ENCODE results near the gene MAPK9.

Gene MAPK9

DNA sequence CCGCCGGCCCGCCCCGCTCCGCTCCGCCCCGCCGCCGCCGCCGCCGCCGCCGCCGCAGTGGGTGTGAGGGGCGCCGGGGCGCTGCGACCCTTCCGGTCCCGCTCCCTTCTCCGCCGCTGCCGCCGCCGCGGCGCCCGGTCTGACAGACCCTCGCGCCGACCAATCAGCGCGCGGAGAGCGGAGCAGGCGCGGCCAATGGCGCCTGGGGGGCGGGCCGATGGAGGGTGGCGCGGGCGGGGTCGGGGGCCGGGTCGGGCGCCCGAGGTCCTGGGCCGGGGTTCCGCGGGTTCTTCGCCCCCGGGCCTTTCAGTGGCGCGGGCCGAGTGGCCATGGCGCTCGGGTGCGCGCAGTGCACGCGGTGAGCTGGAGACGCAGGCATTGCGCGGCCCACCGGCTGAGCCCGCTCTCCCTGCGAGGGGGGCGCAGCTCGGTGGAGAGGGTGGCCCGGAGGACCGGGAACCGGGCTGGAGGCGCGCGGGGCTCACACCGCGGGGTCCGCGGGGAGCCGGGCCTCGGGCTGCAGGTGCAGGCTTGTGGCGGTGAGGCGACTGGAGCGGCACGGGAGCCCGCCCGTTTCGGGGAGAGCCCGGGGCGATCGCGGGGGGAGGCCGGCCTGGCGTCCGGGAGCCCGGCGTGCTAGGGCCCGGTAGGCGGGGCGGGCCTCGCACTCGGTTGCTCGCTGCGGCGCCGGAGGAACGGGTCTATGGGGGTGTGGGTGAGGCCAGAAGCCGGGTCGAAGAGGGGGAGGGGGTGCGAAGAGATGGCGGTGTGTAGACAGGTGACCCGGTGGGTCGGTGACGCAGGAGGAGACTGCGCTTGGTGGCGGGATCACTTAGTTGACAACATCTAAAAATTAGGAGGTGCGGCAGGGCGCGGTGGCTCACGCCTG is at the start of gene MAPK9:
Gene MAPK9 (minus strand): TSS at position 141 of the 889 bp plus-strand sequence. CDS start 11,522 bp downstream, outside the sequence.
- no peak for TF ChIP-seq POLR2A (IDR thresholded peaks at IDR 0.05; ENCODE audit: low read length)
- TF ChIP-seq GATA1 (IDR thresholded peaks at IDR 0.05; ENCODE audit: low read depth, low read length) = no peak

DNA sequence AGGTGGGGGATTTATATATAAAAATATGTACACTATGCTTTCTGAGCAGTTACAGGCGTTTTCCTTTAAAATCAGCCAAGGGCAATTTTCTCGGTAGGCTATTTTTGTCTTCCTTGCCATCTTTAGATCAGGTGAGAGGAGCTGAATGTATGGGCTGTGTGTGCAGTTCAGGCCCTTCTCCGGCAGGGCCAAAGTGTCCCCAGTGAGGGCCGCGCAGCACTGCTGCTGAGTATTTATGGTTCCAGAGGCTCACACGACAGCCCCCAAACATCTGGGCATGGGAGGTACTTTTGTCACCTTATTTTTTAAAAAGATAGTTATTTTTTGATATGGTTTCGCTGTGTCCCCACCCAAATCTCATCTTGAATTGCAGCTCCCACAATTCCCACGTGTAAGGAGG is 49.7 kb upstream of the MAPK9 start:
- TF ChIP-seq POLR2A (IDR thresholded peaks at IDR 0.05; ENCODE audit: low read length) (no peak), GATA1 (IDR thresholded peaks at IDR 0.05; ENCODE audit: low read depth, low read length) (no peak)
- DNase-seq = no peak

More for the DNA sequence above, at the start of gene MAPK9:
- DNase-seq = peak; percentile 88 to 93

DNA sequence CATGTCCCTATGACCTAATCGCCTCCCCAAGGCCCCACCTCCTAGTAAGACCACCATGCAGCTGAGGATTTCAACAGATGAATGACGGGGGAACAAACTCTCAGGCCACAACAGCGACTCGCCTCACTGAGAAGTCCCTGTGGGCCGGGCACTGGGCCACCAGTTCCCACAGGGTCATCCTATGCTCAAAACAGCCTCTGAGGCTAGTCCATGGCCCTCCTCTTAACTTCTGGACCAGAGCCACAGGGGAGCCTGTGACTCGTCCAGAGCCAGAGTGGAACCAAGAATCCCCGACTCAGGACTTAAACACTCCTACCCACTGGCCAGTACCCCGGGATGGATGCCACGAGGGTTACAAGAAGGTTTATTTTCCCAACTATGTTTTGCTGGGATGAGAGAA is 49.0 kb upstream of the MAPK9 start:
- TF ChIP-seq POLR2A (IDR thresholded peaks at IDR 0.05; ENCODE audit: low read length) = no peak
- no peak for TF ChIP-seq GATA1 (IDR thresholded peaks at IDR 0.05; ENCODE audit: low read depth, low read length)
- DNase-seq = no peak

DNA sequence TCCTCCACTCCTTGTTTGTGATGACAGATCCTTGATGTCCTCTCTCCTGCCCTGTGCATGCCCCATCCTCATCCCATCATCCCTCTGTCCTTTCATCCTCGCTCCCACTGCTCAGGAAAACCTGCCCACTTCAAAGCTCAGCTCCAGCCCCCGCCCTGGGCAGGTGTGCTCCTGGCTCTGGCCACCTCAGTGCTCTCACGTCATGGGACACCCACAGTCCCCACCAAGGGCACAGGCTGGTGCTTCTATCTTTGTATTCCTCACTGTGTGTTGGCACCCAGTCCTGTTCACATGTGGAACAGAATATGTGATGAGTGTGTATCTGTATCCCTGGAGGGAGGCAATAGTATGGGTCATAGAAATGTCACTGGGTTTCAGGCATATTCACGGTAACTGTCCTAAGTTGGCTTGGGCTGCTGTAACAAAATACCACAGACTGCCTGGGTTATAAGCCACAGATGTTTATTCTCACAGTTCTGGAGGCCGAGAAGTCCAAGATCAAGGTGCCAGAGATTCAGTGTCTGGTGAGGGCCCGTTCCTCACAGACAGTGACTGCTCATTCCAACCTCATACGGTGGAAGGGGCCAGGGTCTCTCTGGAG is 47.8 kb upstream of the MAPK9 start:
- DNase-seq = no peak
- TF ChIP-seq POLR2A (IDR thresholded peaks at IDR 0.05; ENCODE audit: low read length) (no peak), GATA1 (IDR thresholded peaks at IDR 0.05; ENCODE audit: low read depth, low read length) (no peak)

DNA sequence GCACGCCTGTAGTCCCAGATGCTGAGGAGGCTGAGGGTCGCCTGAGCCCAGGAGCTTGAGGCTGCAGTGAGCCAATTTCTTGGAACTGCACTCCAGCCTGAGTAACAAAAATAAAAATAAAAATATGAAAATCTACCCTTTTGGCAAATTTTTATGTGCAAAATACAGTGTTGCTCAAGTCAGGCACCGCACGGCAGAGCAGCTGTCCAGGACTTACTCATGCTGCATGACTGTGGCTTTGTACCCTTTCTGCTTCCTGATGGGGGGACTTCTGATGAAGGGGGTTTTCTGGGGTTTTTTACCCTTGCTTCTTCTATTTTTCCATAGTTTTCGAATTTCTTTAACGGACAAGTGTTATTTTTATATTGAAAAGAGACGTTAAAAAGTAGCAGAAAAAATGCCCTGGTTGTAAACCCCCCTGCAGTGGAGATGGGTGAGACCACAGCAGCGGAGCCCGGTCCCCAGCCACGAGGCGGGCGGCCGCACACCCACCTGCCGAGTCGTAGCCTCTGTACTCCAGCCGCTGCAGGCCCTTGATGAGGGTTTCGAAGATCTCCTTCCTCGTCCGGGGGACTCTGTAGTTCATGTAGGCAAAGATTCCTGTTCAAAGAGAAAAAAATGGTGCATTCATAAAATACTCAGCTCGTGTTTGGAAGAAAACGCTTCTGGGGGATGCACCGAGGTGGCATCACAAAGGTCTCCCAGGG is 46.3 kb upstream of the MAPK9 start:
- no peak for DNase-seq
- TF ChIP-seq POLR2A (IDR thresholded peaks at IDR 0.05; ENCODE audit: low read length) = no peak
- TF ChIP-seq GATA1 (IDR thresholded peaks at IDR 0.05; ENCODE audit: low read depth, low read length) = no peak

DNA sequence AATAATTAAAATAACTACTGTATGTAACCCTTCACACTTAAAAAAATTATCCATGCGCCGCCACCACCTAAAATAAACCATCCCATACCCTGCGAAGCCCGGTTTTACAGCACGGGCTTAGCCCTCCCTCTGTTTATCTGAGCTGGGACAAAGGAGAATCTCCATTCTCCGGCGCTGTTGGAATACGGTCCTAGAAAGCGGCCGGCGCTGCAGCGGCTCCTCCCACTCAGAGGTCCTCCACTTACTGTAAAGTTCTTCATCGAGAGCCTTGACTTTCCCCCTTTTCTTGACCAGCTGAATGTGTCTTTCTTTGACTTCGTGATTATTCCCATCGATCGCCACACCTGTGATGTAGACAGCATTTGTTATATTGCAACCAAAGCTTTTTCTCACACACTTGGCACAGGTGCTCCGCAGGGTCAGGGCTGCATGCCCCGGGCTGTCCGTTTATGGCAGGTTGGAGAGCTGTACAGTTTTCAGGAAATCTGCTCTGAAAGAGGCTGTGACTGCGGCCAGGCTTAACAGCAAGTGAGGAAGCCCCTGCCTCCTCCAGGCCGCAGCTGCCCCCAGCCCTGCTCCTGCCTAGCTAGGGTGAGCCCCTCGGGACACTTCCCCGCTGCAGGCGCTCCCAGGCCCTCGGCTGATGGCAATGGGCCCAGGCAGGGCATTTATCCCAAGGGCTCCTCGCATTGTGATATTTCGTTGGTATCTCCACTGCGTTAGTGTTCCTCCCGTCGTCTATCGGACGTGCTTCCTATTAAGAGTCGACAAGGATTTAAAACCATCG is 44.5 kb upstream of the MAPK9 start:
- TF ChIP-seq GATA1 (IDR thresholded peaks at IDR 0.05; ENCODE audit: low read depth, low read length) (no peak), POLR2A (IDR thresholded peaks at IDR 0.05; ENCODE audit: low read length) (no peak)
- DNase-seq = no peak

DNA sequence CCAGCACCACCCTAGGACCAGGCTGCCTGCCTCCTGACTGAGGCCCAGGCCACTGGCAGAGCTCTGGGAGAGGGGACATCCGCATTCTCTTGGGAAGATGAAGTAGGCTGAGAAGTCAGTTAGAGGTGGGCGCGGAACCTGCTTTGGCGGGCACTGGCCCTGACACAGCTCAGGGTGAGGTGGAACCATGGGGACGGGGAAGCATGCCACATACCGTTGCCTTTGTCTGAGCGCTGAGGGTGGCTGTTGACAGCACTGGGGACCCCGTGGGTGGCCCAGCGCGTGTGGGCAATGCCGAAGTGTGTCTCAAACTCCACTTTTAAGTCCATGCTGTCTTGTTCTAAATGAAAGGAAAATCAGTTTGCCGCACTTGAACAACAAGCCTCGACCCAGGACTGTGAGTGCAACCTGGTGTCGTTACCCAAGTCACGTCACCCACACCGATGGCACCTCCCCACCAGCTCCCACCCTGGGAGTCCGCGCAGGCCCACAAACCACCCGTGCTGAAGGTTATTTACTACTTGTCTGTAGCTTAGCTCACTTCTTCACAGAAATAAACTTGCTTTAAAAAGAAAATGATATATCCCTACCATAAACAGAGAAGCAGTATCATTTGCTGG is 43.8 kb upstream of the MAPK9 start:
- DNase-seq = no peak
- TF ChIP-seq POLR2A (IDR thresholded peaks at IDR 0.05; ENCODE audit: low read length) (no peak), GATA1 (IDR thresholded peaks at IDR 0.05; ENCODE audit: low read depth, low read length) (no peak)

DNA sequence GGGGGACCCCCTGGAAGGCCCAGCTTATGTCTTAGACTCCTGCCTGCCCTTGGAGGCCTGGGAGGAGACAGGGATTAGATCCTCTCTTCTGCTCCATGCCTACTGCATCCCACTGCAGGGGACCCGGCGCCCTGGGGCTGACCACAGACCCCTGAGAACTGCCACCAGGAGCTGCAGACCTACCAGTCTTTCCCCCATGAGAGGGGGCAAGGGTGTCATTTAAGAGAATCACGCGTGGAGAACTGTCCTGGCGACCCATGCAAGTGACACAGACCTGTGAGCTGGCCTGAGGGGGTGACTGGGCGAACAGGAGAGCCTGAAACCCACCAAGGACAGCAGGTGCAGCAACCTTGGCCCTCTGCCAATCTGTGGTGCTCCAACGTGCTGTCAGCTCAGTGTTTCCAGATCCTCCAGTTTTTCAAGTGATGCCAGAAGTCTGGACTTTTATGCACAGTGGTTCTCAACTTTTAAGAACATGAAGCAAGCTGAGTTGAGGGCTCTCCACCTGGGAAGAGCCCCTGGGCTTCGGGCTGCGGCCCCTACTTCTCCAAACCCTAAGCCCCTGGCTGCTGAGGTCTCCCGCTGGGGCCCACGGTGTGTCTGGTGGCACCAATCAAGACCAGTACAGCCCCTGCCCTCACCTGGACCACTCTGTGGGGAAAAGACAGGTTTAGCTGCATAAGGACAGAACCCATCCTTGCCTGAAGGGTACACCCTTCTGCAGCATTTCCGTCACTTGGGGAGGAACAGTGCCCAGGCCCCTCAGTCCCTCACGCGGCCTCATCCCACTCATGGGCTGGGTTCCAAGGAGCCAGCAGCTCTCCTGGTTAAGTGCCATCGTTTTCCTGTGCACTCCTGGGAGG is 43.1 kb upstream of the MAPK9 start:
- TF ChIP-seq GATA1 (IDR thresholded peaks at IDR 0.05; ENCODE audit: low read depth, low read length) (no peak), POLR2A (IDR thresholded peaks at IDR 0.05; ENCODE audit: low read length) (no peak)
- DNase-seq = no peak

DNA sequence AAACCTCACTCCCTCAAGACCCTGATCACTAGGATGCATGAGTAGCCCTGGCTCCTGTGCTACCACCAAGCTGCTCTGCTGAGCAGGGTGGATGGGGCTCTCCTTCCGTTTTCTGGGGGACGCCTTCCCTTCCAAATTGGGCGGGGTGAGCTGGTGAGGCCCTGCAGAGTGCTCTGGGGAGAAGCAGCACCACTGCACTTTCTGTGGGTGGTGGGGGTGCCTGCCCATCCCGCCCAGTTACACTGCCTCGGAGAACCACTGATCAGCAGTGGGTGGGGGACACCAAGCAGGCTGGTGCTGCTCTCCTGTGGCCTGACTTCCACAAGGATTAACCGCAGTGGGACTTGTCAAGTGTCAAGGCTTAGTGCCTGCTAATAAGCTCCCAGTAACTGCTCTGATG is 42.3 kb upstream of the MAPK9 start:
- TF ChIP-seq GATA1 (IDR thresholded peaks at IDR 0.05; ENCODE audit: low read depth, low read length) = no peak
- TF ChIP-seq POLR2A (IDR thresholded peaks at IDR 0.05; ENCODE audit: low read length) = no peak
- DNase-seq = no peak

DNA sequence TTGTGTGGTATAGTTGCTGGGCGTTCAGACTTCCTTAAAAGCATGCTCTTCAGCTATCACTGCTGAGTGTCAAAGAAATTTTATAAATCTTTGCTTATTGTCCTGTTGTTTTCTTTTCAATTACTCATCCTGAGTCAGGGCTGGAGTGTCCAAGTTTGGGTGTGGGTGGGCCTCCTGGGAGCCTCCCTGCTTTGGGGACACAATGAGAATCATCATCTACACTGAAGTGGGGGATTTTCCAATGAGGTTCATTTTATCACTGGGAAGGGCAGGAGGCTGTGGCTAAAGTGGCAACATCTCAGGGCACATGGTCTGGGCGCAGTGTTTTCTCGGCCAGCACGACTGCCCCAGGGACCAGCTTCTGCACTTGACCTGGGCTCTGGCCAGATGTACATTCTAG is 41.8 kb upstream of the MAPK9 start:
- TF ChIP-seq GATA1 (IDR thresholded peaks at IDR 0.05; ENCODE audit: low read depth, low read length) = no peak
- TF ChIP-seq POLR2A (IDR thresholded peaks at IDR 0.05; ENCODE audit: low read length) = no peak
- DNase-seq = no peak

DNA sequence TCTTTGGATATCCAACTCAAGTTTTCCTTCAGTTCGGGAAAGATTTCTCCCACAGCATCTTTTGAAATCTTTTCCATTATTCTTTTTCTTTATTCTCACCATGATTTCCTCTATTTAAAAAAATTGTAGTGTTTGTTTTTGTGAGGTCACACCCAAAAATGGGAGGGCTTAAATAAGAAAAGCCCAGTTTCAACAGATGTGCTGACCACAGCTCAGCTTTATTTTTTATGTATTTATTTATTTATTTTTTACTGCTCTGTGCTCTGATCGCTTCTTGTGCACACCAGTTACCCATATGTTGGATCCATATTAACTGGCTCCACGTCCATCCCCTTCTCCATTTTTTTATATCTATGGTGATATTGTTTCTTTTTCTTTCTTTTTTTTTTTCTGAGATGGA is 41.0 kb upstream of the MAPK9 start:
- TF ChIP-seq POLR2A (IDR thresholded peaks at IDR 0.05; ENCODE audit: low read length) = no peak
- no peak for TF ChIP-seq GATA1 (IDR thresholded peaks at IDR 0.05; ENCODE audit: low read depth, low read length)
- no peak for DNase-seq

DNA sequence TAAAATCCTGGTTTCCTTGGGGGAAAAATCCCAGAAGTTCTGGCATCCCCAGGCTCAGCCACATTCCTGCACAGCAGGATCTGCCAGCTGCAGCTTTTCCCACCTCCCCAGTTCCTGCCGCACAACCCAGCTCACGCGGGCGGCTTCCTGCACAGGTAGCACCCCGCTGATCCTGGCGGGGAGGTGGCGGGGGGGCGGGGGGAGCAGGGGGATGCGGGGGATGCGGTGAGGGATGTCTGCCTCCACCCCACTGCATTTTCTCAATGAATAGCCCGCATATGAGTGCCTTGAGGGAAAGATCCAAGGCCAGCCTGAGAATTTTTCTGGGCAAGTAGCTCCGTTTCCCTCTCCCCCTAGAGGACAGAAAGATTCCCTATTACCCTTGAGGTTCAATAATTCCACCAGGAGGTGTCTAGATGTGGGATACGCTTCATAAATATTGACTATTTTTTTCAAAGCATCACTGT is 40.2 kb upstream of the MAPK9 start:
- TF ChIP-seq GATA1 (IDR thresholded peaks at IDR 0.05; ENCODE audit: low read depth, low read length) (no peak), POLR2A (IDR thresholded peaks at IDR 0.05; ENCODE audit: low read length) (no peak)
- DNase-seq = no peak

All from erythroblast (primary cell).